Measurements from ENCODE around the gene APOB. TPM values are rescaled to one million over a fixed set of nuclear protein-coding genes. Genes with fewer than 3 reads are reported as not detected.

The APOB gene
- total and polyA plus RNA-seq, 2 of the 13 experiments (the other 11 are each of a cell fraction or from before 2014, with no cell fraction given), result 1,569 to 2,515 TPM

DNA sequence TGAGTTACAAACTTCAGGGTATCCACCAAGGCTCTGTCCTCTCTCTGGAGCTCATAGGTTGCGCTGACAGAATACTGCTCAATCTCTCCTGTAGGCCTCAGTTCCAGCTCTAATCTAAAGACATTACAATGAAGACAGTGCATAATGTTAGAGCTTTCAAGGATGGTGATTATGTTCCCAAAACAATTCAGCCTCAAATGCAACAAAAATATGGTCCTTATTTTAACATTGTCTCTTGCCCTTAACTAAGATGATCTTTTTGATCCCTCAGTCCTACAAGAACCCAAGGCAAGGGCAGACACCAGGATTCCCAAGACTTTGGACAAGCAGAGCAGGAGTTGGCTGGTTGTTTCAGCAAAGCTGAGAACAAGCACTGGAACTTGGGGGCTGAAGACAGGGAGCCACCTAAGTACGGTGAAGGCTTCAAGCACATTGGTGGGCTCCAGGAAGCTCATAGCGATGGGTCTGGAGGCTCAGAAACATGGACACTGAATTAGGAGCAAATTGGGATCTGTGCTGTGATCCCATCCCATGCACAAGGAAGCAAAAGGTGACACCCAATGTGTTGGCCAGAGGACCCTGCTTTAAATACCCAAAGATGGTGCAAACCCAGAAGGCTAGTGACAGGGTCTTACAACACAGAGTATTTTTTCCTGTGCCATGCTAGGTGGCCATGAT lies 24.7 kb downstream of the APOB start (continued):
- TF ChIP-seq ATF4 (CRISPR knock-in tag; IDR thresholded peaks at IDR 0.05) (no peak), PAX8 (CRISPR knock-in tag; IDR thresholded peaks at IDR 0.05; ENCODE audit: borderline replicate concordance) (no peak), EZH2 (conservative IDR thresholded peaks at IDR 0.05; ENCODE audit: low read depth, low read length) (no peak), ZSCAN20 (CRISPR knock-in tag; IDR thresholded peaks at IDR 0.05; ENCODE audit: borderline replicate concordance) (no peak), SKI (IDR thresholded peaks at IDR 0.05; ENCODE audit: partially characterized antibody) (no peak), TARDBP (CRISPR knock-in tag; IDR thresholded peaks at IDR 0.05) (peak; percentile 23; the same call in 1 of the 2 replicates), TOE1 (CRISPR knock-in tag; IDR thresholded peaks at IDR 0.05) (no peak), ATF7-NPFF (CRISPR knock-in tag; IDR thresholded peaks at IDR 0.05; ENCODE audit: low read depth) (no peak), SALL1 (CRISPR knock-in tag; IDR thresholded peaks at IDR 0.05) (no peak), POLR2AphosphoS5 (IDR thresholded peaks at IDR 0.05; ENCODE audit: low read depth, low read length) (peak; percentile 42; the same call in 1 of the 2 replicates), PHF20 (CRISPR knock-in tag; IDR thresholded peaks at IDR 0.05) (no peak), JUN (CRISPR knock-in tag; IDR thresholded peaks at IDR 0.05) (no peak), SOX13 (IDR thresholded peaks at IDR 0.05) (no peak), SOX13 (CRISPR knock-in tag; conservative IDR thresholded peaks at IDR 0.05 in 1 of 2, IDR thresholded peaks at IDR 0.05 in 1 of 2) (no peak), FOXP1 (IDR thresholded peaks at IDR 0.05) (no peak), FOXP1 (CRISPR knock-in tag; IDR thresholded peaks at IDR 0.05) (no peak), RNF2 (conservative IDR thresholded peaks at IDR 0.05; ENCODE audit: low read depth) (no peak), HES4 (CRISPR knock-in tag; IDR thresholded peaks at IDR 0.05; ENCODE audit: borderline replicate concordance) (no peak), SP140L (CRISPR knock-in tag; IDR thresholded peaks at IDR 0.05; ENCODE audit: borderline replicate concordance) (no peak), TCF7 (IDR thresholded peaks at IDR 0.05; ENCODE audit: low read depth) (no peak), SIX1 (CRISPR knock-in tag; IDR thresholded peaks at IDR 0.05; ENCODE audit: borderline replicate concordance) (no peak), PRMT3 (CRISPR knock-in tag; IDR thresholded peaks at IDR 0.05; ENCODE audit: borderline replicate concordance, low read depth) (peak; percentile 80; the same call in 1 of the 2 replicates), GABPB1 (CRISPR knock-in tag; IDR thresholded peaks at IDR 0.05) (no peak), POLR2A (IDR thresholded peaks at IDR 0.05; ENCODE audit: insufficient read depth in 1 of 2, low read depth in 2 of 2, low read length in 2 of 2) (peak in 1 of 2 experiments; percentile 72; a peak in 2 of 4 replicates), ARNTL (CRISPR knock-in tag; IDR thresholded peaks at IDR 0.05) (no peak)
- TF ChIP-seq, protein P1, sequence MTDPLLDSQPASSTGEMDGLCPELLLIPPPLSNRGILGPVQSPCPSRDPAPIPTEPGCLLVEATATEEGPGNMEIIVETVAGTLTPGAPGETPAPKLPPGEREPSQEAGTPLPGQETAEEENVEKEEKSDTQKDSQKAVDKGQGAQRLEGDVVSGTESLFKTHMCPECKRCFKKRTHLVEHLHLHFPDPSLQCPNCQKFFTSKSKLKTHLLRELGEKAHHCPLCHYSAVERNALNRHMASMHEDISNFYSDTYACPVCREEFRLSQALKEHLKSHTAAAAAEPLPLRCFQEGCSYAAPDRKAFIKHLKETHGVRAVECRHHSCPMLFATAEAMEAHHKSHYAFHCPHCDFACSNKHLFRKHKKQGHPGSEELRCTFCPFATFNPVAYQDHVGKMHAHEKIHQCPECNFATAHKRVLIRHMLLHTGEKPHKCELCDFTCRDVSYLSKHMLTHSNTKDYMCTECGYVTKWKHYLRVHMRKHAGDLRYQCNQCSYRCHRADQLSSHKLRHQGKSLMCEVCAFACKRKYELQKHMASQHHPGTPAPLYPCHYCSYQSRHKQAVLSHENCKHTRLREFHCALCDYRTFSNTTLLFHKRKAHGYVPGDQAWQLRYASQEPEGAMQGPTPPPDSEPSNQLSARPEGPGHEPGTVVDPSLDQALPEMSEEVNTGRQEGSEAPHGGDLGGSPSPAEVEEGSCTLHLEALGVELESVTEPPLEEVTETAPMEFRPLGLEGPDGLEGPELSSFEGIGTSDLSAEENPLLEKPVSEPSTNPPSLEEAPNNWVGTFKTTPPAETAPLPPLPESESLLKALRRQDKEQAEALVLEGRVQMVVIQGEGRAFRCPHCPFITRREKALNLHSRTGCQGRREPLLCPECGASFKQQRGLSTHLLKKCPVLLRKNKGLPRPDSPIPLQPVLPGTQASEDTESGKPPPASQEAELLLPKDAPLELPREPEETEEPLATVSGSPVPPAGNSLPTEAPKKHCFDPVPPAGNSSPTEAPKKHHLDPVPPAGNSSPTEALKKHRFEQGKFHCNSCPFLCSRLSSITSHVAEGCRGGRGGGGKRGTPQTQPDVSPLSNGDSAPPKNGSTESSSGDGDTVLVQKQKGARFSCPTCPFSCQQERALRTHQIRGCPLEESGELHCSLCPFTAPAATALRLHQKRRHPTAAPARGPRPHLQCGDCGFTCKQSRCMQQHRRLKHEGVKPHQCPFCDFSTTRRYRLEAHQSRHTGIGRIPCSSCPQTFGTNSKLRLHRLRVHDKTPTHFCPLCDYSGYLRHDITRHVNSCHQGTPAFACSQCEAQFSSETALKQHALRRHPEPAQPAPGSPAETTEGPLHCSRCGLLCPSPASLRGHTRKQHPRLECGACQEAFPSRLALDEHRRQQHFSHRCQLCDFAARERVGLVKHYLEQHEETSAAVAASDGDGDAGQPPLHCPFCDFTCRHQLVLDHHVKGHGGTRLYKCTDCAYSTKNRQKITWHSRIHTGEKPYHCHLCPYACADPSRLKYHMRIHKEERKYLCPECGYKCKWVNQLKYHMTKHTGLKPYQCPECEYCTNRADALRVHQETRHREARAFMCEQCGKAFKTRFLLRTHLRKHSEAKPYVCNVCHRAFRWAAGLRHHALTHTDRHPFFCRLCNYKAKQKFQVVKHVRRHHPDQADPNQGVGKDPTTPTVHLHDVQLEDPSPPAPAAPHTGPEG (CRISPR knock-in tag; IDR thresholded peaks at IDR 0.05), result peak; percentile 79; the same call in 1 of the 2 replicates

All from HepG2 (cell line).